Measurements from ENCODE around the gene CCDC92. TPM values are rescaled to one million over a fixed set of nuclear protein-coding genes. Genes with fewer than 3 reads are reported as not detected.

The CCDC92 gene
- total and polyA plus RNA-seq, 2 of the 13 experiments (the other 11 are each of a cell fraction or from before 2014, with no cell fraction given) = 5.4 to 14.7 TPM

GRCh38 chr12:123972457-123973401 is at the start of gene CCDC92, which contains the start of gene ZNF664 (continued):
- TF ChIP-seq ZNF318 (CRISPR knock-in tag; IDR thresholded peaks at IDR 0.05) (no peak), ZFP90 (CRISPR knock-in tag; IDR thresholded peaks at IDR 0.05; ENCODE audit: borderline replicate concordance) (no peak), ZNF883 (CRISPR knock-in tag; IDR thresholded peaks at IDR 0.05; ENCODE audit: not compliant biosample characterization) (no peak), E2F5 (CRISPR knock-in tag; conservative IDR thresholded peaks at IDR 0.05) (no peak; the same call in 1 of the 2 replicates), SALL2 (CRISPR knock-in tag; IDR thresholded peaks at IDR 0.05) (no peak), GLMP (CRISPR knock-in tag; IDR thresholded peaks at IDR 0.05; ENCODE audit: borderline replicate concordance) (no peak), ZFP62 (CRISPR knock-in tag; IDR thresholded peaks at IDR 0.05) (no peak), HMG20A (CRISPR knock-in tag; IDR thresholded peaks at IDR 0.05; ENCODE audit: borderline replicate concordance) (no peak), AKAP8 (CRISPR knock-in tag; IDR thresholded peaks at IDR 0.05) (no peak), ZNF678 (CRISPR knock-in tag; IDR thresholded peaks at IDR 0.05) (no peak), TGIF2 (CRISPR knock-in tag; IDR thresholded peaks at IDR 0.05) (no peak), MAFG (CRISPR knock-in tag; IDR thresholded peaks at IDR 0.05) (no peak), ZNF850 (CRISPR knock-in tag; conservative IDR thresholded peaks at IDR 0.05) (no peak), ZBTB26 (CRISPR knock-in tag; IDR thresholded peaks at IDR 0.05; ENCODE audit: borderline replicate concordance) (no peak)

All from HepG2 (cell line).